ENCODE results near the gene CASP12.

DNA sequence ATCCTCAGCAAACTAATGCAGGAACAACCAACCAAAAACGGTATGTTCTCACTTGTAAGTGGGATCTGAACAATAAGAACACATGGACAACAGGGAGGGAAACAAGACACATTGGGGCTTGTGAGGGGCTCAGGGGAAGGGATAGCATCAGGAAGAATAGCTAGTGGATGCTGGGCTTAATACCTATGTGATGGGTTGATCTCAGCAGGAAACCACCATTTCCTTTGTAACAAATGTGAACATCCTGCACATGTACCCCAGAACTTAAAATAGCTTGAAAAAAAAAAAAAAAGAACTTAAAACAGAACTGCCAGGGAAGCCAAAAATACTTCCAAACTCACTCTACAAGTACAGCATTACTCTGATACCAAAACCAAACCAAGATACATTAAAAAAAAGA is 36.3 kb upstream of the CASP12 start:
- TF ChIP-seq, protein P1, sequence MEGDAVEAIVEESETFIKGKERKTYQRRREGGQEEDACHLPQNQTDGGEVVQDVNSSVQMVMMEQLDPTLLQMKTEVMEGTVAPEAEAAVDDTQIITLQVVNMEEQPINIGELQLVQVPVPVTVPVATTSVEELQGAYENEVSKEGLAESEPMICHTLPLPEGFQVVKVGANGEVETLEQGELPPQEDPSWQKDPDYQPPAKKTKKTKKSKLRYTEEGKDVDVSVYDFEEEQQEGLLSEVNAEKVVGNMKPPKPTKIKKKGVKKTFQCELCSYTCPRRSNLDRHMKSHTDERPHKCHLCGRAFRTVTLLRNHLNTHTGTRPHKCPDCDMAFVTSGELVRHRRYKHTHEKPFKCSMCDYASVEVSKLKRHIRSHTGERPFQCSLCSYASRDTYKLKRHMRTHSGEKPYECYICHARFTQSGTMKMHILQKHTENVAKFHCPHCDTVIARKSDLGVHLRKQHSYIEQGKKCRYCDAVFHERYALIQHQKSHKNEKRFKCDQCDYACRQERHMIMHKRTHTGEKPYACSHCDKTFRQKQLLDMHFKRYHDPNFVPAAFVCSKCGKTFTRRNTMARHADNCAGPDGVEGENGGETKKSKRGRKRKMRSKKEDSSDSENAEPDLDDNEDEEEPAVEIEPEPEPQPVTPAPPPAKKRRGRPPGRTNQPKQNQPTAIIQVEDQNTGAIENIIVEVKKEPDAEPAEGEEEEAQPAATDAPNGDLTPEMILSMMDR (IDR thresholded peaks at IDR 0.05): no peak
- TF ChIP-seq POLR2A (IDR thresholded peaks at IDR 0.05): no peak

All from adrenal gland (tissue), 5 donors.